H1 (cell line): ENCODE measurements around the gene SLC44A5. TPM values are rescaled to one million over a fixed set of nuclear protein-coding genes. Genes with fewer than 3 reads are reported as not detected.
"Not testable (repeated sequence)": the region's sequence is repeated elsewhere in the genome, so short reads cannot be mapped to it uniquely, and the experiment has no call there.

Experiments
- CTCF ChIA-PET: fragments of 300-600 bp; sonication (Branson Sonifier 250); formaldehyde crosslinking; loops from one replicate; lab custom pipeline; 2021; ENCODE audit not compliant: partially characterized antibody; lab: Charles Lee
- POLR2A ChIA-PET: fragments of 300-600 bp; sonication (Branson Sonifier 250); formaldehyde crosslinking; loops from one replicate; lab custom pipeline; 2021; ENCODE audit warnings: inconsistent platforms; ENCODE audit not compliant: partially characterized antibody; lab: Charles Lee
- DNase-seq, 2 experiments: peaks; one replicate each; pipeline versions ENCODE4 v3.0.0 to v3.0.0-alpha.2; 2010 to 2022; ENCODE audit warnings: low spot score in 2 of 2, low read depth in 1 of 2, mixed read lengths in 1 of 2
- FAIRE-seq: peaks from 2 replicates; lab custom pipeline; 2011; peaks lifted over from hg19 to GRCh38; lab: Jason Lieb, UNC
- H2AFZ ChIP-seq: 2 replicates; pipeline ENCODE4 v1.8.1; 2012; ENCODE audit warnings: low read length, inconsistent platforms
- H2AK5ac ChIP-seq: 2 replicates; pipeline ENCODE4 v1.6.1; 2013; ENCODE audit warnings: low read depth, low read length
- H2BK120ac ChIP-seq: replicated peaks from 2 replicates; pipeline ENCODE3; 2013; ENCODE audit warnings: low read depth, low read length, inconsistent platforms
- H2BK12ac ChIP-seq: 2 replicates; pipeline ENCODE4 v1.6.1; 2013; ENCODE audit warnings: low read depth, low read length
- H2BK15ac ChIP-seq: 2 replicates; pipeline ENCODE4 v1.6.1; 2013; ENCODE audit warnings: low read length
- H2BK20ac ChIP-seq: 2 replicates; pipeline ENCODE4 v1.6.1; 2013; ENCODE audit warnings: low read length
- H2BK5ac ChIP-seq: 2 replicates; pipeline ENCODE4 v1.6.1; 2013; ENCODE audit warnings: low read depth, low read length
- H3K14ac ChIP-seq: 2 replicates; pipeline ENCODE4 v1.6.1; 2013; ENCODE audit warnings: inconsistent platforms; ENCODE audit not compliant: insufficient read length
- H3K18ac ChIP-seq: 2 replicates; pipeline ENCODE4 v1.6.1; 2013; ENCODE audit warnings: low read length; ENCODE audit errors: extremely low read depth
- H3K23ac ChIP-seq: 2 replicates; pipeline ENCODE4 v1.6.1; 2013; ENCODE audit warnings: inconsistent platforms; ENCODE audit not compliant: insufficient read length
- H3K23me2 ChIP-seq: 2 replicates; pipeline ENCODE4 v1.6.1; 2013; ENCODE audit warnings: low read depth, low read length
- H3K27ac ChIP-seq: 2 replicates; pipeline ENCODE4 v1.6.1; 2011; ENCODE audit warnings: low read depth, low read length, inconsistent platforms
- H3K27me3 ChIP-seq, 4 experiments: replicated peaks in 1 of 4; 1 replicate in 1 of 4; 2 replicates in 3 of 4; pipeline versions ENCODE4 v1.6.1 to v1.8.1; 2011 to 2013; ENCODE audit warnings: low read length in 3 of 4, mild to moderate bottlenecking in 3 of 4, inconsistent platforms in 2 of 4, mixed read lengths in 2 of 4, moderate library complexity in 1 of 4; ENCODE audit not compliant: control insufficient read depth in 3 of 4, insufficient read depth in 3 of 4; ENCODE audit errors: extremely low read depth in 1 of 4
- H3K36me3 ChIP-seq, 4 experiments: 2 replicates each; pipeline versions ENCODE4 v1.6.1 to v1.8.1; 2011 to 2013; ENCODE audit warnings: mild to moderate bottlenecking in 4 of 4, low read length in 3 of 4, moderate library complexity in 2 of 4, control low read depth in 1 of 4, inconsistent platforms in 1 of 4; ENCODE audit not compliant: insufficient read depth in 4 of 4, control insufficient read depth in 2 of 4
- H3K4ac ChIP-seq: replicated peaks from 2 replicates; pipeline ENCODE3; 2013; ENCODE audit warnings: low read length, low read depth, mixed read lengths, inconsistent platforms; ENCODE audit not compliant: insufficient read length
- H3K4me1 ChIP-seq, 4 experiments: replicated peaks in 1 of 4; 1 replicate in 1 of 4; 2 replicates in 3 of 4; pipeline versions ENCODE4 v1.6.1 to v1.8.1; 2011 to 2013; ENCODE audit warnings: low read length in 3 of 4, inconsistent platforms in 2 of 4, mixed read lengths in 1 of 4; ENCODE audit not compliant: insufficient read depth in 4 of 4, control insufficient read depth in 3 of 4
- H3K4me2 ChIP-seq, 2 experiments: 2 replicates each; pipeline versions ENCODE4 v1.6.1 to v1.8.1; 2011 to 2013; ENCODE audit warnings: low read depth in 2 of 2, low read length in 2 of 2, control low read depth in 1 of 2, inconsistent platforms in 1 of 2, mild to moderate bottlenecking in 1 of 2; ENCODE audit not compliant: insufficient read depth in 1 of 2
- H3K4me3 ChIP-seq, 4 experiments: fragments of 200-600, 300-600 bp in 1 of 4; sonication (generic), shearing (Covaris generic), sonication (Bioruptor Twin) in 1 of 4; 2 replicates each; pipeline versions ENCODE4 v1.5.1 to v1.8.1; 2011 to 2016; ENCODE audit warnings: low read length in 4 of 4, low read depth in 3 of 4, control low read depth in 2 of 4, inconsistent platforms in 2 of 4, mild to moderate bottlenecking in 2 of 4, mixed read lengths in 1 of 4, moderate library complexity in 1 of 4; ENCODE audit not compliant: insufficient read depth in 2 of 4; ENCODE audit errors: extremely low read depth in 1 of 4
- H3K56ac ChIP-seq: replicated peaks from 2 replicates; pipeline ENCODE3; 2013; ENCODE audit warnings: low read depth, mild to moderate bottlenecking, mixed read lengths, low read length, inconsistent platforms; ENCODE audit not compliant: insufficient read length
- H3K79me1 ChIP-seq: 2 replicates; pipeline ENCODE4 v1.6.1; 2013; ENCODE audit warnings: low read depth, low read length, control low read depth
- H3K79me2 ChIP-seq, 2 experiments: 2 replicates each; pipeline versions ENCODE4 v1.6.1 to v1.8.1; 2012 to 2013; ENCODE audit warnings: low read length in 2 of 2, mild to moderate bottlenecking in 2 of 2, inconsistent platforms in 1 of 2; ENCODE audit not compliant: insufficient read depth in 2 of 2, control insufficient read depth in 1 of 2
- H3K9ac ChIP-seq, 4 experiments: replicated peaks in 1 of 4; 1 replicate in 1 of 4; 2 replicates in 3 of 4; pipeline versions ENCODE4 v1.6.1 to v1.8.1; 2011 to 2013; ENCODE audit warnings: low read depth in 3 of 4, low read length in 3 of 4, control low read depth in 2 of 4, mild to moderate bottlenecking in 2 of 4, moderate library complexity in 2 of 4, inconsistent platforms in 1 of 4; ENCODE audit errors: extremely low read depth in 1 of 4
- H3K9me3 ChIP-seq, 2 experiments: 2 replicates each; pipeline versions ENCODE4 v1.6.1 to v1.8.1; 2012 to 2013; ENCODE audit warnings: mild to moderate bottlenecking in 2 of 2, moderate library complexity in 2 of 2, control low read depth in 1 of 2, inconsistent platforms in 1 of 2, low read depth in 1 of 2, low read length in 1 of 2, mixed read lengths in 1 of 2; ENCODE audit not compliant: insufficient read depth in 2 of 2
- H4K20me1 ChIP-seq, 2 experiments: replicated peaks in 1 of 2; 2 replicates each; pipeline versions ENCODE3 to v1.8.1; 2011 to 2013; ENCODE audit warnings: inconsistent platforms in 2 of 2, low read length in 2 of 2, mild to moderate bottlenecking in 1 of 2; ENCODE audit not compliant: insufficient read depth in 2 of 2, control insufficient read depth in 1 of 2
- H4K5ac ChIP-seq: 2 replicates; pipeline ENCODE4 v1.6.1; 2013; ENCODE audit warnings: low read length, low read depth, mixed read lengths, inconsistent platforms; ENCODE audit not compliant: insufficient read length
- H4K8ac ChIP-seq: 2 replicates; pipeline ENCODE4 v1.8.0; 2013; ENCODE audit warnings: mild to moderate bottlenecking, moderate library complexity, low read length, inconsistent platforms; ENCODE audit not compliant: insufficient read depth; ENCODE audit errors: extremely low read depth
- H4K91ac ChIP-seq: replicated peaks from 2 replicates; pipeline ENCODE3; 2013; ENCODE audit warnings: low read length, mixed read lengths, inconsistent platforms; ENCODE audit not compliant: insufficient read length
- EZH2 ChIP-seq: fragments of 200-600 bp; sonication (generic); IDR thresholded peaks from 2 replicates; pipeline ENCODE4 v1.7.1; 2012; ENCODE audit warnings: low read depth, mild to moderate bottlenecking, moderate library complexity, low read length, inconsistent platforms; ENCODE audit not compliant: severe bottlenecking
- WGBS, 2 experiments: shearing (Covaris generic) in 1 of 2; methylation state at CpG; one replicate each; pipeline versions ENCODE4 v1.1.6 to v1.1.7; 2013 to 2015; ENCODE audit warnings: low lambda C conversion rate in 2 of 2, mixed read lengths in 2 of 2, inconsistent platforms in 1 of 2, low coverage in 1 of 2, missing lambda C conversion rate in 1 of 2; ENCODE audit not compliant: insufficient replicate concordance in 2 of 2, insufficient coverage in 1 of 2, insufficient read length in 1 of 2; ENCODE audit errors: extremely low coverage in 1 of 2, missing lambda C conversion rate in 1 of 2; 5-methylcytosine and 5-hydroxymethylcytosine counted together
- polyA plus RNA-seq, 7 experiments: library from polyadenylated mRNA; depleted of rRNA in 3 of 7; stranded (reverse) in 5 of 7; unstranded in 2 of 7; fragments of >200 nt in 5 of 7; fragments of 200-250 nt in 2 of 7; gene quantifications; 1 replicate in 5 of 7; 2 replicates in 1 of 7; 4 replicates in 1 of 7; pipeline versions ENCODE4 v1.2.1 to v1.2.3, GENCODE V29; 2011 to 2013; ENCODE audit warnings: missing spikeins in 2 of 7, mixed read lengths in 2 of 7
- total RNA-seq: library from RNA; stranded (reverse); fragmentation: NEBNext Ultra II Directional; extraction: Animal tissue kit (Norgen Biotek cat#: 25700); gene quantifications from 2 replicates; pipeline ENCODE4 v1.2.1, GENCODE V29; 2021

SLC44A5 gene
- total and polyA plus RNA-seq, 2 of the 8 experiments (the other 6 are each of a cell fraction or from before 2014, with no cell fraction given) = 1.8 to 3.3 TPM

DNA sequence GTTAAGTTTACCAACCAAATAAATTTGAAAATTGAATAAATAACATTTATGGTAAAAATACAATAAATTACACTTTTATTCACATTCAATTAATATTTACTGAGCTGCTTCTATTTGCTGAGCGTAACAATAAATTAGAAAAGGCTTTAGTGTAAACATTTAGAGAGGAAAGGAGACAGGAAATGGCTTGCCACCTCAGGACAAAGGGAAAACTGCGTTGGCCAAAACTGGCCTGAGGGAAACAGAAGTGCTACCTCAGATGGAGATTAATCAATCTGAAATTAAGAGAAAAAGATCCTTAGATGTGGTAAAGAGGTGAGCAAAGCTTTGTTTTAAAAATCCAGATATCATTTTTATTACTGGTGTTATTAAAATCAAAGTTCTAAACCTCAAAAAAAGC is 128.0 kb downstream of the SLC44A5 start (continued):
- TF ChIP-seq EZH2 = no peak
- TF ChIP-seq, all 59 proteins: peak for 0

DNA sequence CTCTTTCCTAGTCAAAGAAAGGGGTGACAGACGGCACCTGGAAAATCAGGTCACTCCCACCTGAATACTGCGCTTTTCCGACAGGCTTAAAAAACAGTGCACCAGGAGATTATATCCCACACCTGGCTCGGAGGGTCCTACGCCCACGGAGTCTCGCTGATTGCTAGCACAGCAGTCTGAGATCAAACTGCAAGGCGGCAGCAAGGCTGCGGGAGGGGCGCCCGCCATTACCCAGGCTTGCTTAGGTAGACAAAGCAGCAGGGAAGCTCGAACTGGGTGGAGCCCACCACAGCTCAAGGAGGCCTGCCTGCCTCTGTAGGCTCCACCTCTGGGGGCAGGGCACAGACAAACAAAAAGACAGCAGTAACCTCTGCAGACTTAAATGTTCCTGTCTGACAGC is 134.4 kb downstream of the SLC44A5 start:
- H2AK5ac ChIP-seq, POLR2A ChIA-PET, H2AFZ ChIP-seq, H2BK15ac ChIP-seq, H3K9me3 ChIP-seq, DNase-seq, H4K20me1 ChIP-seq, H3K14ac ChIP-seq, H3K23ac ChIP-seq, H3K23me2 ChIP-seq, H4K91ac ChIP-seq, H3K27ac ChIP-seq, H3K4me3 ChIP-seq, H4K5ac ChIP-seq, FAIRE-seq, H2BK20ac ChIP-seq, H2BK12ac ChIP-seq, H3K27me3 ChIP-seq, H2BK120ac ChIP-seq, H3K4me2 ChIP-seq, H2BK5ac ChIP-seq, H4K8ac ChIP-seq, H3K4me1 ChIP-seq, H3K9ac ChIP-seq, H3K56ac ChIP-seq, H3K79me1 ChIP-seq, H3K4ac ChIP-seq, H3K79me2 ChIP-seq, H3K36me3 ChIP-seq, H3K18ac ChIP-seq: not testable (repeated sequence)
- WGBS, 2 experiments = 92% methylated on average over 12 of the region's 12 CpGs; no CpG with 5 or more reads in 1 of the 2 experiments
- CTCF ChIA-PET = interaction anchor here (0.6 kb wide), 1 partner anchor 26 kb away, joined by 3 read pairs; no protein-coding TSS in a partner anchor
